Measurements from ENCODE around the gene GNG8.

GRCh38 chr19:46610851-46611770 lies 24.9 kb downstream of the GNG8 start:
- TF ChIP-seq, protein P1, sequence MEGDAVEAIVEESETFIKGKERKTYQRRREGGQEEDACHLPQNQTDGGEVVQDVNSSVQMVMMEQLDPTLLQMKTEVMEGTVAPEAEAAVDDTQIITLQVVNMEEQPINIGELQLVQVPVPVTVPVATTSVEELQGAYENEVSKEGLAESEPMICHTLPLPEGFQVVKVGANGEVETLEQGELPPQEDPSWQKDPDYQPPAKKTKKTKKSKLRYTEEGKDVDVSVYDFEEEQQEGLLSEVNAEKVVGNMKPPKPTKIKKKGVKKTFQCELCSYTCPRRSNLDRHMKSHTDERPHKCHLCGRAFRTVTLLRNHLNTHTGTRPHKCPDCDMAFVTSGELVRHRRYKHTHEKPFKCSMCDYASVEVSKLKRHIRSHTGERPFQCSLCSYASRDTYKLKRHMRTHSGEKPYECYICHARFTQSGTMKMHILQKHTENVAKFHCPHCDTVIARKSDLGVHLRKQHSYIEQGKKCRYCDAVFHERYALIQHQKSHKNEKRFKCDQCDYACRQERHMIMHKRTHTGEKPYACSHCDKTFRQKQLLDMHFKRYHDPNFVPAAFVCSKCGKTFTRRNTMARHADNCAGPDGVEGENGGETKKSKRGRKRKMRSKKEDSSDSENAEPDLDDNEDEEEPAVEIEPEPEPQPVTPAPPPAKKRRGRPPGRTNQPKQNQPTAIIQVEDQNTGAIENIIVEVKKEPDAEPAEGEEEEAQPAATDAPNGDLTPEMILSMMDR (IDR thresholded peaks at IDR 0.05; ENCODE audit: poor library complexity), result no peak
- TF ChIP-seq EZH2phosphoT487 (IDR thresholded peaks at IDR 0.05; ENCODE audit: low read depth, severe bottlenecking, unreplicated experiment), result no peak

Data from hepatocyte (in vitro differentiated cells).